ENCODE data around the gene SARDH.
"Not testable (repeated sequence)": the region's sequence is repeated elsewhere in the genome, so short reads cannot be mapped to it uniquely, and the experiment has no call there.

The SARDH gene

GRCh38 chr9:133754688-133755227 is 16.6 kb upstream of the SARDH start:
- H3K36me3 Mint-ChIP-seq (ENCODE audit: low read depth) = no peaks in the 10 kb centered on the region
- no peaks in the 10 kb centered on the region for H3K4me1 Mint-ChIP-seq
- H3K4me3 Mint-ChIP-seq = no peak overlapping the region
- no peaks in the 10 kb centered on the region for H3K9me3 Mint-ChIP-seq
- H3K27ac Mint-ChIP-seq = no peak overlapping the region
- DNase-seq (no peak), ATAC-seq (no peak)
- H3K27me3 Mint-ChIP-seq = peaks cover 24% of the 10 kb centered on the region

- Mint-ChIP-seq H3K4me3 (no peak overlapping the region), H3K4me1 (no peaks in the 10 kb centered on the region), H3K27me3 (peaks cover 24% of the 10 kb centered on the region), H3K9me3 (no peaks in the 10 kb centered on the region), H3K36me3 (ENCODE audit: low read depth) (no peaks in the 10 kb centered on the region), H3K27ac (no peak overlapping the region)
- no peak for ATAC-seq
- no peak for DNase-seq
Observed at GRCh38 chr9:133754187-133754586, 16.0 kb upstream of the SARDH start.

GRCh38 chr9:133752739-133753446 is 14.7 kb upstream of the SARDH start:
- ATAC-seq = no peak
- no peak overlapping the region for H3K4me3 Mint-ChIP-seq
- no peak for DNase-seq
- H3K36me3 Mint-ChIP-seq (ENCODE audit: low read depth) = no peaks in the 10 kb centered on the region
- H3K9me3 Mint-ChIP-seq = no peaks in the 10 kb centered on the region
- H3K4me1 Mint-ChIP-seq = no peaks in the 10 kb centered on the region
- H3K27ac Mint-ChIP-seq = no peak overlapping the region
- peaks cover 33% of the 10 kb centered on the region for H3K27me3 Mint-ChIP-seq

GRCh38 chr9:133750982-133751649 is 13.0 kb upstream of the SARDH start:
- Mint-ChIP-seq H3K4me1 (no peaks in the 10 kb centered on the region), H3K27me3 (peaks cover 43% of the 10 kb centered on the region), H3K36me3 (ENCODE audit: low read depth) (no peaks in the 10 kb centered on the region), H3K27ac (no peak overlapping the region), H3K4me3 (no peak overlapping the region), H3K9me3 (no peaks in the 10 kb centered on the region)
- DNase-seq (no peak), ATAC-seq (no peak)

GRCh38 chr9:133747309-133747708 is 9.2 kb upstream of the SARDH start:
- Mint-ChIP-seq H3K27me3 (peaks cover 29% of the 10 kb centered on the region), H3K27ac (no peak overlapping the region), H3K4me1 (no peaks in the 10 kb centered on the region), H3K36me3 (ENCODE audit: low read depth) (no peaks in the 10 kb centered on the region), H3K4me3 (no peak overlapping the region), H3K9me3 (no peaks in the 10 kb centered on the region)
- no peak for ATAC-seq
- DNase-seq = no peak

GRCh38 chr9:133744528-133744927 is 6.4 kb upstream of the SARDH start:
- H3K27me3 Mint-ChIP-seq = peaks cover 26% of the 10 kb centered on the region

GRCh38 chr9:133742849-133743444 is 4.8 kb upstream of the SARDH start:
- no peak overlapping the region for H3K27ac Mint-ChIP-seq
- H3K4me1 Mint-ChIP-seq = peaks cover 6% of the 10 kb centered on the region
- no peaks in the 10 kb centered on the region for H3K9me3 Mint-ChIP-seq
- DNase-seq = peak; percentile 83
- no peaks in the 10 kb centered on the region for H3K36me3 Mint-ChIP-seq (ENCODE audit: low read depth)
- ATAC-seq = peak; percentile 70
- peaks cover 18% of the 10 kb centered on the region for H3K27me3 Mint-ChIP-seq
- no peak overlapping the region for H3K4me3 Mint-ChIP-seq

More at GRCh38 chr9:133744528-133744927, 6.4 kb upstream of the SARDH start:
- not testable (repeated sequence) for H3K9me3 Mint-ChIP-seq; H3K4me3 Mint-ChIP-seq; ATAC-seq; H3K27ac Mint-ChIP-seq; H3K4me1 Mint-ChIP-seq; H3K36me3 Mint-ChIP-seq (ENCODE audit: low read depth); DNase-seq

GRCh38 chr9:133742251-133742650 is 4.1 kb upstream of the SARDH start:
- Mint-ChIP-seq H3K4me1 (peaks cover 9% of the 10 kb centered on the region), H3K4me3 (no peak overlapping the region), H3K9me3 (no peaks in the 10 kb centered on the region), H3K27me3 (peaks cover 12% of the 10 kb centered on the region), H3K36me3 (ENCODE audit: low read depth) (no peaks in the 10 kb centered on the region), H3K27ac (no peak overlapping the region)
- DNase-seq = no peak
- ATAC-seq = no peak

GRCh38 chr9:133741716-133742115 is 3.6 kb upstream of the SARDH start:
- Mint-ChIP-seq H3K4me1 (peaks cover 9% of the 10 kb centered on the region), H3K9me3 (no peaks in the 10 kb centered on the region), H3K36me3 (ENCODE audit: low read depth) (no peaks in the 10 kb centered on the region), H3K4me3 (no peak overlapping the region), H3K27me3 (peaks cover 12% of the 10 kb centered on the region), H3K27ac (no peak overlapping the region)
- DNase-seq (no peak), ATAC-seq (no peak)

- peaks cover 9% of the 10 kb centered on the region for H3K4me1 Mint-ChIP-seq
- H3K36me3 Mint-ChIP-seq (ENCODE audit: low read depth) = no peaks in the 10 kb centered on the region
- no peak for DNase-seq
- ATAC-seq = no peak
- H3K4me3 Mint-ChIP-seq = no peak overlapping the region
- no peak overlapping the region for H3K27ac Mint-ChIP-seq
- no peaks in the 10 kb centered on the region for H3K9me3 Mint-ChIP-seq
- H3K27me3 Mint-ChIP-seq = peaks cover 6% of the 10 kb centered on the region
Observed at GRCh38 chr9:133740911-133741310, 2.8 kb upstream of the SARDH start.

GRCh38 chr9:133739408-133740280 is 1.5 kb upstream of the SARDH start:
- H3K27ac Mint-ChIP-seq = no peak overlapping the region
- DNase-seq (no peak), ATAC-seq (no peak)
- H3K4me3 Mint-ChIP-seq = no peak overlapping the region
- H3K4me1 Mint-ChIP-seq = peaks cover 12% of the 10 kb centered on the region
- H3K27me3 Mint-ChIP-seq = peaks cover 6% of the 10 kb centered on the region
- no peaks in the 10 kb centered on the region for H3K9me3 Mint-ChIP-seq
- H3K36me3 Mint-ChIP-seq (ENCODE audit: low read depth) = no peaks in the 10 kb centered on the region

- no peak for DNase-seq
- H3K36me3 Mint-ChIP-seq (ENCODE audit: low read depth) = no peaks in the 10 kb centered on the region
- H3K27me3 Mint-ChIP-seq = no peaks in the 10 kb centered on the region
- H3K27ac Mint-ChIP-seq = no peak overlapping the region
- peaks cover 12% of the 10 kb centered on the region for H3K4me1 Mint-ChIP-seq
- ATAC-seq = no peak
- no peaks in the 10 kb centered on the region for H3K9me3 Mint-ChIP-seq
- peak overlapping the region; percentile 11 for H3K4me3 Mint-ChIP-seq
Observed at GRCh38 chr9:133738640-133739225, 581 bp upstream of the SARDH start.

GRCh38 chr9:133737071-133737773 is 930 bp downstream of the SARDH start:
- Mint-ChIP-seq H3K4me3 (no peak overlapping the region), H3K27ac (no peak overlapping the region), H3K4me1 (peaks cover 12% of the 10 kb centered on the region), H3K27me3 (no peaks in the 10 kb centered on the region), H3K36me3 (ENCODE audit: low read depth) (no peaks in the 10 kb centered on the region), H3K9me3 (no peaks in the 10 kb centered on the region)
- ATAC-seq = no peak
- DNase-seq = no peak
